ENCODE data around the gene MACROD1. TPM values are rescaled to one million over a fixed set of nuclear protein-coding genes. Genes with fewer than 3 reads are reported as not detected.

MACROD1 gene
- total RNA-seq, 2 donors from 2014 or later, result 24.7 to 65.4 TPM

DNA sequence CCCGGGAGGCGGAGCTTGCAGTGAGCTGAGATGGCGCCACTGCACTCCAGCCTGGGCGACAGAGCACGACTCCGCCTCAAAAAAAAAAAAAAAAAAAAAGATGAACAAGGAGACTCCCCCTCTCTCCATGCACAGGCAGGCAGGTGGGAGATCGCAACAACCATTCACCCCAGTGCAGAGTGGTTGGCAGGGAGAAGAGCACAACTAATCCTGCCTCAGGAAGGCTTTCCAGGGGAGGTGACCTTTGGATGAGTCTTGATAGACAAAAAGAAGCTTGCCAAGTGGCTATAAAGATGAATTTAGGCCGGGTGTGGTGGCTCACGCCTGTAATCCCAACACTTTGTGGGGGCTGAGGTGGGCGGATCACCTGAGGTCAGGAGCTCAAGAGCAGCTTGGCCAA lies 100.2 kb downstream of the MACROD1 start:
- no peak for ATAC-seq
- Histone ChIP-seq H3K9me3 (no peaks in the 10 kb centered on the region), H3K27ac (no peak overlapping the region), H3K4me1 (peaks cover 6% of the 10 kb centered on the region), H3K27me3 (no peaks in the 10 kb centered on the region), H3K4me3 (no peak overlapping the region), H3K36me3 (replicated peaks in 1 of 2; ENCODE audit: insufficient read depth in 1 of 2, low read depth in 2 of 2) (no peaks in the 10 kb centered on the region)
- DNase-seq, result no peak
- 96 to 98% methylated on average over 10 of the region's 10 CpGs for WGBS, 2 donors
- intact Hi-C loops (cut with DNase I), result no loop called here
- TF ChIP-seq CTCF (IDR thresholded peaks at IDR 0.05), result no peak
- no peak for TF ChIP-seq POLR2A (IDR thresholded peaks at IDR 0.05)

GRCh38 chr11:64065141-64065465 lies 100.8 kb downstream of the MACROD1 start:
- Histone ChIP-seq H3K27me3 (no peaks in the 10 kb centered on the region), H3K27ac (no peak overlapping the region), H3K4me3 (no peak overlapping the region), H3K36me3 (replicated peaks in 1 of 2; ENCODE audit: insufficient read depth in 1 of 2, low read depth in 2 of 2) (no peaks in the 10 kb centered on the region), H3K4me1 (peaks cover 6% of the 10 kb centered on the region), H3K9me3 (no peaks in the 10 kb centered on the region)
- WGBS, 2 donors, result 94 to 97% methylated on average over 11 of the region's 11 CpGs
- ATAC-seq (no peak), DNase-seq (no peak)
- intact Hi-C loops (cut with DNase I), result no loop called here
- TF ChIP-seq CTCF (IDR thresholded peaks at IDR 0.05) (no peak), POLR2A (IDR thresholded peaks at IDR 0.05) (no peak)

DNA sequence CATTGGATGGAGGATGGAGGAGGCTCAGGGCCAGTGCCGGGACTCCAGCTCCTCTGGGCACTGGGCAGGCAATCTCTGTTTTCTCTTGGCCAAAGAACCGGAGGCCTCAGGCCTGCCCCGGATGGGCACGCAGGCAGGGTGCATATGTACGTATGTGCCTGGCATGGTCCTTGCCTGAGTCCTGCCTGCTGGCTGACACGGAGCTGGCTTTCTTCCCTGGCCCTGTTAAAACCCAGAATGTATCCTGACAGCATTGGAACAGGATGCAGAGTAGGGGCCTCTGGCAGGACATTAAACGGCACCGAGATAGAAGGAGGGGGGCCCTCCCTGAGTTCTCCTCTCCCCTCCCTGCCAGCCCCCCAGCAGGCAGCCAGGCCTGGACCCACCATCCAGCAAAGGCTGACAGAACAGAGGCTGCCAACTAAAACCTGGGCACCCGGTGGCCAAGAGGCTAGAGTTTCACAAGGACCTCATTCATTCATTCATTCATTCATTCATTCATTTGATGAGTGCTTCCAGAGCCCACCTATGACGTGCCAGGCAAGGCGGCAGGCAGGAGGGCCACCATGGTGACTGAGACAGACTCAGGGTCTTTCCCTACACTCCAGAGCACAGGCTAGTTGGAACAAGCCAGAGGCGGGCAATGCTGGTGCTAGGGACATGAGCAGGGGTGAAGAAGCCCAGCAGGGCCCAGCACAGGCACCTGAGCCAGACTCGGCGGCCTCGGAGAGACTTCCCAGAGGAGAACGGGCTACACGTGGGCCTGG lies 101.4 kb downstream of the MACROD1 start:
- Histone ChIP-seq H3K27me3 (no peaks in the 10 kb centered on the region), H3K4me1 (peaks cover 6% of the 10 kb centered on the region), H3K36me3 (replicated peaks in 1 of 2; ENCODE audit: insufficient read depth in 1 of 2, low read depth in 2 of 2) (no peaks in the 10 kb centered on the region), H3K9me3 (no peaks in the 10 kb centered on the region), H3K4me3 (no peak overlapping the region), H3K27ac (no peak overlapping the region)
- 89 to 93% methylated on average over 7 to 15 of the region's 17 CpGs for WGBS, 2 donors
- DNase-seq, result no peak
- no peak for ATAC-seq
- TF ChIP-seq POLR2A (IDR thresholded peaks at IDR 0.05), result no peak
- no peak for TF ChIP-seq CTCF (IDR thresholded peaks at IDR 0.05)
- intact Hi-C loops (cut with DNase I), result no loop called here

DNA sequence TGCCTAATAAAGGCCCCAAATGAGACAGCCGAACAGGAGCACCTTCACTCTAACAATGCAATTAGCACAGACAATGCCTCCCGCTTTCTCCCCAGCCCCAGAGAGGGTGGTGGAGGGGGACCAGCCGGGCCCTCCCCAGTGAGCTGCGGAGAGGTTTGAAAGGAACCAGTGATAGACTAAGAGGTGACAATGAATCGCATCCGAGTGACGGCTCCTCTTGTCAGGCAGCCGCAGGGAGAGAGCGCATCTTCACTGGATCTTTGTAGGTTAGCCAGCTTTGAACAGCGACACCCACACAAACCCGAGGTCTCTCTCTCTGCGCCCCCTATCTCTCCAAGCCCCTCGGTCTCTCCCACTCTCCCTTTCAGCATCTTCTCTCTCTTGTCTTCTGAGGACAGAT lies 102.1 kb downstream of the MACROD1 start:
- Histone ChIP-seq H3K27me3 (no peaks in the 10 kb centered on the region), H3K4me1 (peaks cover 6% of the 10 kb centered on the region), H3K36me3 (replicated peaks in 1 of 2; ENCODE audit: insufficient read depth in 1 of 2, low read depth in 2 of 2) (no peaks in the 10 kb centered on the region), H3K9me3 (no peaks in the 10 kb centered on the region), H3K27ac (no peak overlapping the region), H3K4me3 (no peak overlapping the region)
- TF ChIP-seq CTCF (IDR thresholded peaks at IDR 0.05) (no peak), POLR2A (IDR thresholded peaks at IDR 0.05) (no peak)
- ATAC-seq (no peak), DNase-seq (no peak)
- intact Hi-C loops (cut with DNase I), result no loop called here
- 95 to 97% methylated on average over 13 of the region's 13 CpGs for WGBS, 2 donors
